Cardiac fibroblast (primary cell): Measurements from ENCODE around the gene TEX19.
"Not testable (repeated sequence)": the region's sequence is repeated elsewhere in the genome, so short reads cannot be mapped to it uniquely, and the experiment has no call there.

Experiments
- DNase-seq, 2 donors: peaks; one replicate each; pipeline versions ENCODE4 v3.0.0 to v3.0.0-alpha.2; 2010; ENCODE audit warnings: low read depth in 2 of 2
- H3K4me3 ChIP-seq, 2 donors: replicated peaks in 1 of 2; 1 replicate in 1 of 2; 2 replicates in 1 of 2; pipeline ENCODE4 v1.5.1; 2011; ENCODE audit warnings: low read depth in 2 of 2, low read length in 2 of 2, mild to moderate bottlenecking in 2 of 2, moderate library complexity in 1 of 2
- CTCF ChIP-seq: IDR thresholded peaks from one replicate; pipeline ENCODE4 v1.5.1; 2011; ENCODE audit warnings: low read depth, mild to moderate bottlenecking, low read length, inconsistent platforms

TEX19 gene

DNA sequence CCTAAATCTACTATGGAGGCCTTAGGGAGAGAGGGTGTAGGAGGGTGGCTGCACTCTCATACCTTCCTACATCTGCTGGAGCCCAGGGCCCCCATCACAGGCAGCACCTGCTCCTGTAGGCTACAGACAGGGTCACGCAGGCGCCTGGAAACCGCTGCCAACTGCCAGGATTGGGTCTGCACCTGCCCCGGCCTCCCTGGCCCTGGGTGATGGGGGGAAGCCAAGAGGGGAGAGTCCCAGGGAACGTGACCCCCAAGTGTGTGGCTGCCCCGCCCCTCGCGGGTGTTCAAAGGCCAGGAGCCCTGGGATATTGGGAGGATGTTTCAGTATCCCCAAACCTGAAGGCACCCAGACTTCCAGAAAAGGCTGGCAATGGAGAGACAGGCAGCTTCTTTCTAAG is 5.6 kb upstream of the TEX19 start:
- DNase-seq = no peak
- no peak overlapping the region for H3K4me3 ChIP-seq
- TF ChIP-seq CTCF = no peak

- DNase-seq = no peak
Measured at GRCh38 chr17:82354804-82355308, 4.2 kb upstream of the TEX19 start.

GRCh38 chr17:82355770-82356427 is 3.1 kb upstream of the TEX19 start:
- no peak overlapping the region for H3K4me3 ChIP-seq
- TF ChIP-seq CTCF = no peak
- DNase-seq = peak in 1 of 2 donors; percentile 34

More at GRCh38 chr17:82354804-82355308, 4.2 kb upstream of the TEX19 start:
- H3K4me3 ChIP-seq = no peak overlapping the region
- TF ChIP-seq CTCF = no peak

- DNase-seq = no peak
- H3K4me3 ChIP-seq = no peak overlapping the region
- no peak for TF ChIP-seq CTCF
Measured at GRCh38 chr17:82356845-82357355, 2.1 kb upstream of the TEX19 start.

DNA sequence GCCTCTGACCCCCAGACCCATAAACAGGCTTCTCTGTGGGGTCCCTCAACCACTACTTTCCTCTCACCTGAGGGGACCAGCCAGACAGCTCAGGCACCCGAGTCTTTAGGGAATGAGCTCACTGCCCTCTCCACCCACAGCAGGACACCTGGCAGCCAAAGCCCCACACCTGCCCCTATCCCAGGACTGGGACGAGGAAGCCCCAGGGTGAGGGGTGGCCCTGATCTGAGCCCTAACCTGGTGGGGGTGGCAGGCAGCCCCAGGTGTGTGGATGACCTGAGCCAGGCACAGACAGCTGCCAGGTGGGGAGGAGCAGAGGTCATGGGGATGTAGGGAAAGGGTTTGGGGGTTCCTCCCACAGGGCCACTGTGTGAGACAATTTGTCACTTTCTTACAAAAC is 1.7 kb upstream of the TEX19 start:
- DNase-seq = no peak
- no peak overlapping the region for H3K4me3 ChIP-seq
- TF ChIP-seq CTCF = no peak

- DNase-seq, H3K4me3 ChIP-seq: not testable (repeated sequence)
Measured at GRCh38 chr17:82359451-82360074, 516 bp downstream of the TEX19 start.

GRCh38 chr17:82361885-82362633 is 3.0 kb downstream of the TEX19 start:
- H3K4me3 ChIP-seq = no peak overlapping the region
- no peak for DNase-seq
- no peak for TF ChIP-seq CTCF
